Nephron progenitor cell (in vitro differentiated cells): ENCODE results near the gene GOLGA8A.
"Not testable (repeated sequence)": the region's sequence is repeated elsewhere in the genome, so short reads cannot be mapped to it uniquely, and the experiment has no call there.

Source experiments
- DNase-seq: peaks from one replicate; pipeline ENCODE4 v3.0.0; 2021
- H3K27ac Mint-ChIP-seq: 2 replicates; pipeline ENCODE4 v1.8.0; 2021; ENCODE audit warnings: mild to moderate bottlenecking, moderate library complexity, mixed read lengths
- H3K27me3 Mint-ChIP-seq: 2 replicates; pipeline ENCODE4 v1.8.0; 2021; ENCODE audit warnings: mild to moderate bottlenecking, low read depth, mixed read lengths; ENCODE audit not compliant: poor library complexity
- H3K36me3 Mint-ChIP-seq: 2 replicates; pipeline ENCODE4 v1.8.0; 2021; ENCODE audit warnings: low read depth, mixed read lengths
- H3K4me1 Mint-ChIP-seq: 2 replicates; pipeline ENCODE4 v1.8.0; 2021; ENCODE audit warnings: mixed read lengths
- H3K4me3 Mint-ChIP-seq: 2 replicates; pipeline ENCODE4 v1.8.0; 2021; ENCODE audit warnings: mild to moderate bottlenecking, moderate library complexity, mixed read lengths
- H3K9me3 Mint-ChIP-seq: 2 replicates; pipeline ENCODE4 v1.8.0; 2021; ENCODE audit warnings: mild to moderate bottlenecking, moderate library complexity, mixed read lengths
- TF ChIP-seq, protein P1 (sequence below): fragments of 200-600 bp; sonication (generic); IDR thresholded peaks from 2 replicates; pipeline ENCODE4 v1.5.0; 2021; ENCODE audit warnings: antibody characterized with exemption

GOLGA8A gene

DNA sequence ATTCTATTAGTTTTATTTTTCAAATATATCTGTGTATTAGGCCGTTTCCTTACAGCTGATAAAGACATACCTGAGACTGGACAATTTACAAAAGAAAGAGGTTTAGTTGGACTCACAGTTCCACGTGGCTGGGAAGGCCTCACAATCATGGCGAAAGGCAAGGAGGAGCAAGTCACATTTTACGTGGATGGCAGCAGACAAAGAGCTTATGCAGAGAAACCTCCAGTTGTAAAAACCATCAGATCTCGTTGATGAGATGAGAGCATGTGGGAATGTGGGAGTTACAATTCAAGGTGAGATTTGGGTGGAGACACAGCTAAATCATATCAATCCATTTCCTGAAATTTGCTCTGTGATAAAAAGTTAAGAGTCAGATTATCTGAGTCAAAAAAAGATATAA is 2.3 kb upstream of the GOLGA8A start:
- H3K36me3 Mint-ChIP-seq, result peaks cover 11% of the 10 kb centered on the region
- DNase-seq, result no peak
- peaks cover 31% of the 10 kb centered on the region for H3K27me3 Mint-ChIP-seq
- H3K9me3 Mint-ChIP-seq, result peaks cover 12% of the 10 kb centered on the region
- TF ChIP-seq, protein P1, sequence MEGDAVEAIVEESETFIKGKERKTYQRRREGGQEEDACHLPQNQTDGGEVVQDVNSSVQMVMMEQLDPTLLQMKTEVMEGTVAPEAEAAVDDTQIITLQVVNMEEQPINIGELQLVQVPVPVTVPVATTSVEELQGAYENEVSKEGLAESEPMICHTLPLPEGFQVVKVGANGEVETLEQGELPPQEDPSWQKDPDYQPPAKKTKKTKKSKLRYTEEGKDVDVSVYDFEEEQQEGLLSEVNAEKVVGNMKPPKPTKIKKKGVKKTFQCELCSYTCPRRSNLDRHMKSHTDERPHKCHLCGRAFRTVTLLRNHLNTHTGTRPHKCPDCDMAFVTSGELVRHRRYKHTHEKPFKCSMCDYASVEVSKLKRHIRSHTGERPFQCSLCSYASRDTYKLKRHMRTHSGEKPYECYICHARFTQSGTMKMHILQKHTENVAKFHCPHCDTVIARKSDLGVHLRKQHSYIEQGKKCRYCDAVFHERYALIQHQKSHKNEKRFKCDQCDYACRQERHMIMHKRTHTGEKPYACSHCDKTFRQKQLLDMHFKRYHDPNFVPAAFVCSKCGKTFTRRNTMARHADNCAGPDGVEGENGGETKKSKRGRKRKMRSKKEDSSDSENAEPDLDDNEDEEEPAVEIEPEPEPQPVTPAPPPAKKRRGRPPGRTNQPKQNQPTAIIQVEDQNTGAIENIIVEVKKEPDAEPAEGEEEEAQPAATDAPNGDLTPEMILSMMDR, result no peak
- H3K27ac Mint-ChIP-seq, result no peak overlapping the region
- H3K4me3 Mint-ChIP-seq, result no peak overlapping the region
- peaks cover 15% of the 10 kb centered on the region for H3K4me1 Mint-ChIP-seq

DNA sequence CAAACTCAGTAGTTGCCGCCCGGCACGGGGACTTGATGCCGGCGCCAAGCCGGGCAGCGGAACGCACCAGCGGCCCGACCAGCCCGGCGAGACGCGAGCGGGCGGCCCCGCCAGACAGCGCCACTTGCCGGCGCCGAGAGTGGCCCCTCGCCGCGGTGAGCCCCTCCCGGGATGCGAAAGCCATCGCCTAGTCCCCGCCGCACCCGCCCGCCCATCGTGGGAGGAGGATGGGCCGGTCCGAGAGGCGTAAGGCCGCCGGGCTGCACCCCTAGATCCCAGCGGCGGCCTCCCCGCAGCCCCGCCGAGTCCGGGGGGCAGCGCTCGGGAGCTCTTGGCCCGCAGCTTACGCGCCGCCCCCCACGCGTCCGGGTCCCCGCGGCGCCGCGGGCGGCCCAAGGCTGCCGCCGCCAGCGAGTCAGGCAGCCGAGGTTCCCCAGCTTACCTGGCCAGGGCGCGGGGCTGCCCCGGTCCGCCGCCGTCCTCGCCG is 609 bp downstream of the GOLGA8A start:
- DNase-seq, result peak; percentile 67
- peak overlapping the region; percentile 84 for H3K4me3 Mint-ChIP-seq
- H3K9me3 Mint-ChIP-seq, result peaks cover 12% of the 10 kb centered on the region
- peaks cover 33% of the 10 kb centered on the region for H3K36me3 Mint-ChIP-seq
- peaks cover 15% of the 10 kb centered on the region for H3K4me1 Mint-ChIP-seq
- H3K27me3 Mint-ChIP-seq, result peaks cover 12% of the 10 kb centered on the region
- no peak overlapping the region for H3K27ac Mint-ChIP-seq
- TF ChIP-seq, protein P1, result no peak

DNA sequence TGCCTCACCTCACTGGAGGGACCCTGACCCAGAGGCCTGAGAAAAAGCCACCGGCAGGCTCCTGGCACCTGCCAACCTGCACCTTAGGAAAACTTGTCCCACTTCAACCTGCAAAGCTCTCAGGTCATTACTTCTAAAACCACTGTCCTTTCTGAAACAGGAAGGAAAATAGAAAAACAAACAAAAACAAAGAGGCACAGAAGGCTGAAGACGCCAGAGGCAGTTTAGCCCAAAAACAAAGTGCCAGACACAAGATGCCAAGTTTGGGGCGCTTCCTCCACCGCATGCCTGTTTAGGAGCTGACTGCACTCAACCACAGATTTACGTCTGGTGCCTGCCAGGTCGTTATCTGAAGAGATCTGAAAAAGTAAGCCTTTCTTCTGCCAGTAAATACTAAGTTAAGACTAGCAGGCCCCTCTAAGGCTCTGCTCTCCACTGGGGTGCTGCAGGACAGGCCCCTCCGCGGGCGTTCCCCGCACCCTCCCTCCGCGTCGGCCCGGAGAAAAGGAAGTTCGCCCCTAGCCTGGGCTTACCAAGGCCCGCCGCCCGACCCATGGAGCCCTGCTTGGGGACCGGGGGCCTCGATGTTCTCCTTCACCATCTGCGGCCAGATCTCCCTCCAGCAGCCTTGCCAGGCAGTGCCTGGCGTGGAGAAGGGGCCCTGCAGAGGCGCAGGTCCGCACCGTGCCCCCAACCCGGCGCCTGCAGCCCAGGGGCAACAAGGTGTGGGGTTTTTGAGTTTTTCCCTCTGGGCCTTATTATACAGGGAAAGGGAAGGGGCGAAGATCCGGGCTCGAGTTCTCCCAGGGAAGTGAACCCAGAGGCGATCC is 1.3 kb downstream of the GOLGA8A start:
- Mint-ChIP-seq H3K27ac (no peak overlapping the region), H3K27me3 (peaks cover 8% of the 10 kb centered on the region), H3K4me1 (peaks cover 15% of the 10 kb centered on the region), H3K4me3 (peak overlapping the region; percentile 84), H3K36me3 (peaks cover 35% of the 10 kb centered on the region), H3K9me3 (peaks cover 12% of the 10 kb centered on the region)
- TF ChIP-seq, protein P1, result no peak
- peak; percentile 30 for DNase-seq

DNA sequence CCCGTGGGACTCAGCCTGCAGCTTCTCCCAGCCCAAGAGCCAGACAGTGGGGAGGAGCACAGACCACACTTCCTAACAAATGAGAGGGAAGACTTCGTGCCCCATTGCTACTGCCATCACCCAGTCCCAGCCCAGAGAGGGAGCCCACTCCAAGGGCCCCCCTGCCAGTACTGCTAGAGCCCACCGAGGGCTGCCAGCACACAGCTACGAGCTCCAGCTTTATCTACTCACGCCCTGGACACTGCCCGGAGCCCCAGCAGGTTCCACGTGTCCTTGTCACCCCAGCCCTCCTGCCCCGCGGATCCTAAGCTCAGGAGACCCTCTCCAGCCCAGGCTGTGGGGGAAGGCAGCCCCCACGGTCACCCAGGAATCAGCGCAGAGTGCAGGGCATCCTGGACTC is 1.9 kb downstream of the GOLGA8A start:
- Mint-ChIP-seq H3K27me3 (peaks cover 5% of the 10 kb centered on the region), H3K4me3 (peak overlapping the region; percentile 84), H3K27ac (peak overlapping the region; percentile 51), H3K4me1 (peaks cover 15% of the 10 kb centered on the region), H3K36me3 (peaks cover 35% of the 10 kb centered on the region), H3K9me3 (peaks cover 9% of the 10 kb centered on the region)
- DNase-seq, result no peak
- TF ChIP-seq, protein P1, result no peak

DNA sequence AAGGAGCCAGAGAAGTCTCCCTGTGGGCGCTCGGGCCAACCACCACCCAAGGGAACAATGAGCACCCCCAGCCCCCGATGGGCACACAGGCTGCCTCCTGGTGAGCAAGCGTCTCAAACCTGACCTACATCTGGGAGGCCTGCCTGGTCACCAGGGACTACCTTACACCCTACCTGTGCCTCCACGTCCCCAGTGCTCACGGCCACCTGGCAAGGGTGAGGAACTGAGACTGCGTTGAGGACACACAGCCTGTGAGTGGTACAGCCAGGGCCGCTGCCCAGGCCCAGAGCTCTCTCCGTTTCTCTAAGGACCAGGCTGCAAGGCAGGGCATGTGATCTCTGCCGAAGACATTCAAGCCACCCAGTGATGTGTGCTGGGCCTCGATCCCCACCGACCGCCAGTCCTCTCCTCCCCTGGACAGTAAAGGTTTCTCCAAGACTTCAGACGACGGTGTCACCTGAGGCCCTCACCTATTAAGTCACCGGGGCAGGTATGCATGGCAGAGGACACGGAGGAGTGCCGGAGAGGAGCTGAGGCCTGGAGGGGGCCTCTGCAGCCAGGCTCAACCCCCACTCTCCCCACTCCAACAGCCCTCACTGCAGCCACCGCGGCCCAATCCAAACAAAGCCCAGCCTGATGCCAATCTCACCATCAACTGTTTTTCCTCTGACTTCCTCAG is 2.8 kb downstream of the GOLGA8A start:
- Mint-ChIP-seq H3K4me3 (no peak overlapping the region), H3K9me3 (peaks cover 5% of the 10 kb centered on the region), H3K4me1 (peaks cover 15% of the 10 kb centered on the region), H3K27ac (no peak overlapping the region), H3K27me3 (peaks cover 5% of the 10 kb centered on the region), H3K36me3 (peaks cover 32% of the 10 kb centered on the region)
- TF ChIP-seq, protein P1, result no peak
- no peak for DNase-seq

DNA sequence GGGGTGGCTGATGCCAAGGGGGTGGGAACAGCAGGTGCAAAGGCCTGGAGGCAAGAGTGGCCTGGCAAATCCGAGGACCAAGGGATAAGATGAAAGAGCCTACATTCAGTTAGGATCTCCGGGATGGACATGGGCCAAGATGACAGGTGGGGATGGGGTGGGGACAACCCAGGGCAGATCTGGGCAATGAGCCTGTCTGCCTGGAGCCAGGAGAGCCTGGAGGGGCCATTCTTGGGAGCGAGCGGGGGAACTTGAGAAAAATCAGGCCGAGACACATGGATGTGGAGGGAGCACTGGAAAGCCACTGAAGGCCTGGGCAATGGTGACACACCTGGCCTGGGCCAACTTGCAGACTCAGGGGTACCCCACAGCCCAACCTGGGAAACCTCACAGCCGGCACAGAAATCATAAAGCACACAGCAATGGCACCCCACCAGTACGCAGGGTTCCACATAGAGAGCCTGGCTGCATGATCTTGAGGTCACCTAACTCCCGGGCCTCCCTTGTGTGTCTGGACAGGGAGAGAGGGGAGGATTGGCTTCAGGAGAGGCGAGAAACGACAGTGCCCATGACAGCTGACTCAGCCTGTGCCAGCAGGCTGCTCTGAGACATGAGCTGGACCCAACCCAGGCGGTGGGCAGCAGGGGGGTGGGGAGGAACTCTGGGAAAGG is 3.5 kb downstream of the GOLGA8A start:
- H3K9me3 Mint-ChIP-seq, H3K27me3 Mint-ChIP-seq, DNase-seq, H3K27ac Mint-ChIP-seq, H3K4me3 Mint-ChIP-seq: not testable (repeated sequence)
- Mint-ChIP-seq H3K4me1 (peaks cover 15% of the 10 kb centered on the region), H3K36me3 (peaks cover 31% of the 10 kb centered on the region)

DNA sequence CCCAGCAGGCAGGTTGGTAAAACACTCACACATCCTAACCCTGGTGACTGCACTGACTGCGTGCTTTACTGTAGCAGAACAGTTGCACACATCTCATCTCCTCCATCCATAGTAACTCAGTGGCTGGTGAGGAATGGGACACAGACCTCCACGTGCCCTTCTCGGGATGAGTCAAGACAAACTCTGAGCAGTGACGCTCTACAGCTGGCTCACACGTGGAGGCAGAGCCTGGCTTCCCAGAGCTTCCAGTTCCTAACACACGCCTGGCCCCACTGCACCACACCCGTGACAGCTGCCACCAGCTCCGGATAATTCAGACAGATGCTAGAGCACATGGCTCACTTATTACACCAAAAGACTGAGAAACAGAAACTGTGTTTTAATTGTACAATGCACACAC is 7.0 kb downstream of the GOLGA8A start:
- H3K9me3 Mint-ChIP-seq, H3K27me3 Mint-ChIP-seq, H3K4me3 Mint-ChIP-seq, DNase-seq, H3K4me1 Mint-ChIP-seq, H3K27ac Mint-ChIP-seq: not testable (repeated sequence)
- H3K36me3 Mint-ChIP-seq, result peaks cover 37% of the 10 kb centered on the region

DNA sequence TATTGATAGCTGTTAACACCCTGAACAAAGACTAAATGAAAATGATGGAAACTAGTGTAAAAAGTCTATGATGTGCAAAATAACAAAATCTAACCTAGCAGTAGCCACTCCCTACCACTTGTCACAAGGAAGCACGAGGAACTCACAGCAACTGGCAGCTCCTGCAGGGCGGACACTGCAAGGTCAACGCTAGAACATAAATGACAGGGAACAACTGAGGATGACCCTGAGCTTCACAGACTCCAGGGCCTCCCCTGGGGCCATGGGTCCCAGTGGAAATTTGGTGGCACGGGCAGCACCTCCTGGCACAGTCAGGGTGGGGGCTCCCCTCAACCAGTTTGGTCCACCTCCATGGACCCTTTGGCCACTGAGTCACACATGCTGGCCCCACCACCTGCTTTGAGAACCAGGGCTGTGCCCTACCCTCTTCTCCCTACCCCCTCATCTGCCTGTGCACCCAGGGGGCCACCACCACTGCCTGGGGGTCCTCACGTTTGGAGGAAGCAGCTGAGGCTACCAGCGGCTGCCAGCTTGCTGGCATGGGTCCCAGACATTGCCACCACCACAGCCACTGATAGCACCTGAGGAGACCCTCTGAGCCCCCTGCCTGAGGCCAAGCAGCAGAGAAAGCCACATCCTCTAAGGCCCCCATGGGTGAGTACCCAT is 14.1 kb downstream of the GOLGA8A start:
- not testable (repeated sequence) for H3K27ac Mint-ChIP-seq, H3K27me3 Mint-ChIP-seq, H3K4me3 Mint-ChIP-seq, H3K4me1 Mint-ChIP-seq, H3K9me3 Mint-ChIP-seq, DNase-seq
- peaks cover 25% of the 10 kb centered on the region for H3K36me3 Mint-ChIP-seq
